SK-N-MC (cell line): ENCODE results near the gene RSPH6A.

Experiments
- DNase-seq: peaks from one replicate; pipeline ENCODE4 v3.0.0-alpha.2; 2011; ENCODE audit warnings: low read depth, low spot score
- H3K27ac ChIP-seq: fragments of 200-600 bp; sonication (generic); 2 replicates; pipeline ENCODE4 v1.5.1; 2016; ENCODE audit warnings: mixed run types
- H3K36me3 ChIP-seq: fragments of 200-600 bp; sonication (generic); 2 replicates; pipeline ENCODE4 v1.6.1; 2017; ENCODE audit warnings: antibody characterized with exemption, low read length, mixed read lengths; ENCODE audit not compliant: insufficient read depth
- H3K4me3 ChIP-seq: fragments of 200-600 bp; sonication (generic); 2 replicates; pipeline ENCODE4 v1.5.1; 2016
- H3K9ac ChIP-seq: fragments of 200-600 bp; sonication (generic); 2 replicates; pipeline ENCODE4 v1.8.0; 2017; ENCODE audit warnings: mixed run types, mixed read lengths; ENCODE audit not compliant: insufficient read length
- H3K9me3 ChIP-seq: fragments of 200-600 bp; sonication (generic); 2 replicates; pipeline ENCODE4 v1.6.1; 2017; ENCODE audit warnings: low read depth, mild to moderate bottlenecking, antibody characterized with exemption, low read length, moderate library complexity, mixed read lengths
- EZH2 ChIP-seq: fragments of 200-600 bp; sonication (generic); IDR thresholded peaks from one replicate; pipeline ENCODE4 v1.6.1; 2017; ENCODE audit warnings: antibody characterized with exemption
- FOXP2 ChIP-seq: optimal IDR thresholded peaks from 2 replicates; pipeline ENCODE3; 2011; ENCODE audit warnings: mild to moderate bottlenecking, moderate library complexity; ENCODE audit not compliant: insufficient read depth; ENCODE audit errors: extremely low read length, control extremely low read depth
- POLR2AphosphoS5 ChIP-seq: IDR thresholded peaks from 2 replicates; pipeline ENCODE4 v1.6.1; 2012; ENCODE audit warnings: mild to moderate bottlenecking, low read depth, low read length, borderline replicate concordance

RSPH6A gene

GRCh38 chr19:45827459-45828093 is 12.5 kb upstream of the RSPH6A start:
- no peak overlapping the region for H3K9ac ChIP-seq
- no peak overlapping the region for H3K4me3 ChIP-seq
- no peaks in the 10 kb centered on the region for H3K9me3 ChIP-seq
- H3K36me3 ChIP-seq = peaks cover 72% of the 10 kb centered on the region; the same call in 1 of the 2 replicates
- TF ChIP-seq EZH2 (no peak), POLR2AphosphoS5 (no peak)
- DNase-seq = no peak
- H3K27ac ChIP-seq = no peak overlapping the region

DNA sequence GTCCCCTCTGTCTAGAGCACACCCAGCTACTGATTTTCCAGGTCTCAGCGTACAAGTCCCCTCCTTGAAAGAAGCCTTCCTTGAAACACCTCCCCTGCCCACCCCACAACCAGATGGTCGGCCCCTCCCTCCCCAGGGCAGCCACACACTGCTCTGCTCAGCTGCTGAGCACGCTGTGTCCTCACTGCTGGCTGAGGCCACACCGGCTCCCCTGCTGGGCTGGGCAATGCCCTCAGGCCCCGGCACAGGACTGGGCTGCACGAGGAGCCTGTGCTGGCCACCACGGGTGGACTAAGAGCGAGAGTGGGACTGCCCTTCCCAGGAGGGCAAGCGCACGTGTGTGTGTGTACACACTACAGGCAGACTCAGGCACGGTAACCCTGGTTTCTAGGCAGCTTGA is 11.8 kb upstream of the RSPH6A start:
- no peak overlapping the region for H3K27ac ChIP-seq
- H3K4me3 ChIP-seq = no peak overlapping the region
- no peak for TF ChIP-seq POLR2AphosphoS5
- no peak for TF ChIP-seq FOXP2
- no peak for TF ChIP-seq EZH2
- H3K9ac ChIP-seq = no peak overlapping the region
- no peak for DNase-seq
- H3K36me3 ChIP-seq = peaks cover 66% of the 10 kb centered on the region; the same call in 1 of the 2 replicates
- H3K9me3 ChIP-seq = no peaks in the 10 kb centered on the region

GRCh38 chr19:45825917-45826893 is 11.1 kb upstream of the RSPH6A start:
- DNase-seq = no peak
- Histone ChIP-seq H3K36me3 (peaks cover 58% of the 10 kb centered on the region; the same call in 1 of the 2 replicates), H3K9me3 (no peaks in the 10 kb centered on the region), H3K27ac (no peak overlapping the region), H3K4me3 (no peak overlapping the region), H3K9ac (no peak overlapping the region)
- TF ChIP-seq FOXP2 (no peak), POLR2AphosphoS5 (no peak), EZH2 (no peak)

GRCh38 chr19:45825263-45825605 is 10.1 kb upstream of the RSPH6A start:
- Histone ChIP-seq H3K4me3 (no peak overlapping the region), H3K36me3 (peaks cover 53% of the 10 kb centered on the region; the same call in 1 of the 2 replicates)
- no peak for DNase-seq

GRCh38 chr19:45824531-45825262 is 9.6 kb upstream of the RSPH6A start:
- Histone ChIP-seq H3K4me3 (no peak overlapping the region), H3K27ac (no peak overlapping the region), H3K36me3 (peaks cover 47% of the 10 kb centered on the region; the same call in 1 of the 2 replicates), H3K9ac (no peak overlapping the region), H3K9me3 (no peaks in the 10 kb centered on the region)
- DNase-seq = no peak
- no peak for TF ChIP-seq POLR2AphosphoS5
- TF ChIP-seq FOXP2 = no peak
- TF ChIP-seq EZH2 = no peak

More at GRCh38 chr19:45825263-45825605, 10.1 kb upstream of the RSPH6A start:
- TF ChIP-seq EZH2 = no peak
- no peak for TF ChIP-seq POLR2AphosphoS5
- TF ChIP-seq FOXP2 = no peak
- Histone ChIP-seq H3K9me3 (no peaks in the 10 kb centered on the region), H3K27ac (no peak overlapping the region), H3K9ac (no peak overlapping the region)

- no peak overlapping the region for H3K9ac ChIP-seq
- no peak overlapping the region for H3K4me3 ChIP-seq
- DNase-seq = no peak
- H3K9me3 ChIP-seq = no peaks in the 10 kb centered on the region
- TF ChIP-seq EZH2 = no peak
- no peak for TF ChIP-seq FOXP2
- no peak for TF ChIP-seq POLR2AphosphoS5
- H3K27ac ChIP-seq = no peak overlapping the region
- peaks cover 41% of the 10 kb centered on the region; the same call in 1 of the 2 replicates for H3K36me3 ChIP-seq
These were observed 8.9 kb upstream of the RSPH6A start for GRCh38 chr19:45824041-45824471.

DNA sequence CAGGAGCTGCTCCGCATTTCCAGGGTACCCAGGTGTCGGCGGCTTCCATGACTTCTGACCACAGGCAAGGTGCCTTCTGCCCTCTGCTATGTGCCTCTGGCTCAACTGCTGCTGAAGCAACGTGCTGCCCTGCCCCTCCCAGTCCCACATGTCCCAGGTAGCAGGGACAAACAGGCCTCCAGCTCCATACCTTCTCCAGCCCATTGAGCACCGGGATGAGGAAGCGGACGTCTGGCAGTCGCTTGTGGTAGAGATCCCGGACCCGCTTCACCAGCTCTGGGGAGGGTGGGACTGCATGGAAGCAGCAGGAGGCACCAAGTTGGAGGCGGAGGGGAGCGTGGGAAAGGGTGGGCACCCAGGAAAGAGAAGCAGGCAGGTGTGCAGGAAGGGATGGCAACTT is 8.1 kb upstream of the RSPH6A start:
- Histone ChIP-seq H3K9me3 (no peaks in the 10 kb centered on the region), H3K9ac (no peak overlapping the region), H3K27ac (no peak overlapping the region), H3K36me3 (peaks cover 33% of the 10 kb centered on the region; the same call in 1 of the 2 replicates), H3K4me3 (no peak overlapping the region)
- no peak for DNase-seq
- TF ChIP-seq EZH2 (no peak), FOXP2 (no peak), POLR2AphosphoS5 (no peak)

DNA sequence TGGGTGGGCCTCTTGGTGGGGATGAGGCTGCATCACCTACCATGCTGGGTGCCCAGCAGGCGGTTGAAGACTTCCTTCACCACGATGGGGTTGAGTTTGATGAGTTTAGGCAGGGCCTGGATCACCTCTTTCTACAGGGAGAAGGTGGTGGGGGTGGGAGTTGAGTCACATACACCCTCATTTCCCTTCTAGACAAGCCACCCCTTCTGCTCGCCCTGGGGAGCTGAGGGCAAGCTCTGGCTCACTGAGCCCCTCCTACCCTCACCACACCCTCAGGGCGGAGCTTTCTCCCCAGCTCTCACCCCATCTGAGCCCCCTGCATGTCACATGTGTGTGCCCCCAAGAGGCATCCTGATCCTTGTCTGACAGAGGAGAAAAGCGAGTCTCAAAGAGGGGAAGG is 7.6 kb upstream of the RSPH6A start:
- H3K9me3 ChIP-seq = no peaks in the 10 kb centered on the region
- H3K4me3 ChIP-seq = no peak overlapping the region
- H3K27ac ChIP-seq = no peak overlapping the region
- TF ChIP-seq POLR2AphosphoS5 (no peak), FOXP2 (no peak), EZH2 (no peak)
- peaks cover 28% of the 10 kb centered on the region; the same call in 1 of the 2 replicates for H3K36me3 ChIP-seq
- DNase-seq = no peak
- H3K9ac ChIP-seq = no peak overlapping the region
